PC-9 (cell line): ENCODE results near the gene NUDT1.

ENCODE experiments used
- CTCF ChIP-seq: fragments of 200-600 bp; sonication (generic); conservative IDR thresholded peaks from 2 replicates; pipeline ENCODE4 v1.6.1; 2017; ENCODE audit warnings: mixed run types, antibody characterized with exemption, mild to moderate bottlenecking, moderate library complexity
- EZH2 ChIP-seq: fragments of 200-600 bp; sonication (generic); IDR thresholded peaks from 2 replicates; pipeline ENCODE4 v1.8.0; 2017; ENCODE audit warnings: antibody characterized with exemption, low read depth

- no peak for TF ChIP-seq CTCF
- no peak for TF ChIP-seq EZH2
Measured at GRCh38 chr7:2273866-2274265, 31.8 kb downstream of the NUDT1 start.
